RWPE1 (cell line): ENCODE measurements around the gene DNAJC22.

Experiments
- CTCF ChIA-PET: fragments of 350-600 bp; sonication (Branson Sonifier 250); formaldehyde crosslinking; extraction: SDS; loops from one replicate; lab custom pipeline; 2021; lab: Yijun Ruan, JAX
- POLR2A ChIA-PET: fragments of 400-600 bp; formaldehyde crosslinking; extraction: SDS; loops from one replicate; lab custom pipeline; 2020; ENCODE audit warnings: antibody characterized with exemption; ENCODE audit not compliant: low non-redundant PET; lab: Yijun Ruan, JAX
- DNase-seq: peaks from one replicate; pipeline ENCODE4 v3.0.0; 2012; ENCODE audit warnings: low spot score
- H3K27ac ChIP-seq: fragments of 450-650 bp; 2 replicates; pipeline ENCODE4 v1.5.1; 2017
- TF ChIP-seq, protein P1 (sequence below): fragments of 450-650 bp; conservative IDR thresholded peaks from 2 replicates; pipeline ENCODE4 v1.5.1; 2017; ENCODE audit warnings: low read depth, mild to moderate bottlenecking

The DNAJC22 gene

DNA sequence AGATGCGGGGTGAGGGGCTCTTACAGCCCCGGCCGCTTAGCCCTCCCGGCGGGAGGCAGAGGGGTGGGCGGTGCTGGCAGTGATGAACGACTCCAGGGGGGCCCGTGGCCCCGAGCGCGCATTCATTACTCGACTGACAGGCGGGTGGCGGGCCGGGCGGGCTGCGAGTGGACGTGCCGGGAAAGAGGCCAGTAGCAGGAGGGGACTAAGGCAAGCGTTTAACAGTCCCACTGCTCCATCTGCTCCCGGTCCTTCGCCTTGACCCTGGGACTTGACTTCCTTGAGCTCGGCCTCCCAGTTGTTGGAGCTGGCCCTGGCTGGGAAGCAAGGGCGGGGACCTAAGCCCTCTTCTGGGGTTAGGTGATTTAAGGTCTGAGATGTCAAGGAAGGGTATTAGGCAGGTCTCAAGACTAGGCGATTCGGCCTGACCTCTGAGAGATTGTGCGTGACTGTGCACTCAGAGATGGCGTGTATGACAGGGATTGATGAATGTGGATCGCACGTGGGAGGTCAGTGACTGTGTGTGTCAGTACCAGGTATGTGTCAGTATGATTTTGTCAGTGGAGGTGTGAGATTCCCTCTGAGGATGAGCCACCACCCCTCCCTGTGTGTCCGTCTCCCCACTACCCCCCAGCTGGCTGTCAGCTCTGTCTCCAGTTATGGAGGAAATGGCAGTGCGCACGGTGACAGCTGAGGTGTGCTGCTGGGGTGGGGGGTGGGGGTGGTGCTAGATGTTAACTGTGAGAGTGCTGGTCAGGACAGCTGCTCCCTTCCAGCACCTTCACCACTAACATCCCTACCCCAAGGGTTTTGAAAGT lies 3.6 kb upstream of the DNAJC22 start:
- no peak for DNase-seq
- ChIA-PET CTCF (interaction anchor here (0.6 to 2.7 kb wide), 10 partner anchors 9 to 170 kb away, joined by 3 to 30 read pairs (median 6); no protein-coding TSS in a partner anchor), POLR2A (no interaction called here)
- no peak overlapping the region for H3K27ac ChIP-seq
- TF ChIP-seq, protein P1, sequence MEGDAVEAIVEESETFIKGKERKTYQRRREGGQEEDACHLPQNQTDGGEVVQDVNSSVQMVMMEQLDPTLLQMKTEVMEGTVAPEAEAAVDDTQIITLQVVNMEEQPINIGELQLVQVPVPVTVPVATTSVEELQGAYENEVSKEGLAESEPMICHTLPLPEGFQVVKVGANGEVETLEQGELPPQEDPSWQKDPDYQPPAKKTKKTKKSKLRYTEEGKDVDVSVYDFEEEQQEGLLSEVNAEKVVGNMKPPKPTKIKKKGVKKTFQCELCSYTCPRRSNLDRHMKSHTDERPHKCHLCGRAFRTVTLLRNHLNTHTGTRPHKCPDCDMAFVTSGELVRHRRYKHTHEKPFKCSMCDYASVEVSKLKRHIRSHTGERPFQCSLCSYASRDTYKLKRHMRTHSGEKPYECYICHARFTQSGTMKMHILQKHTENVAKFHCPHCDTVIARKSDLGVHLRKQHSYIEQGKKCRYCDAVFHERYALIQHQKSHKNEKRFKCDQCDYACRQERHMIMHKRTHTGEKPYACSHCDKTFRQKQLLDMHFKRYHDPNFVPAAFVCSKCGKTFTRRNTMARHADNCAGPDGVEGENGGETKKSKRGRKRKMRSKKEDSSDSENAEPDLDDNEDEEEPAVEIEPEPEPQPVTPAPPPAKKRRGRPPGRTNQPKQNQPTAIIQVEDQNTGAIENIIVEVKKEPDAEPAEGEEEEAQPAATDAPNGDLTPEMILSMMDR, result no peak

DNA sequence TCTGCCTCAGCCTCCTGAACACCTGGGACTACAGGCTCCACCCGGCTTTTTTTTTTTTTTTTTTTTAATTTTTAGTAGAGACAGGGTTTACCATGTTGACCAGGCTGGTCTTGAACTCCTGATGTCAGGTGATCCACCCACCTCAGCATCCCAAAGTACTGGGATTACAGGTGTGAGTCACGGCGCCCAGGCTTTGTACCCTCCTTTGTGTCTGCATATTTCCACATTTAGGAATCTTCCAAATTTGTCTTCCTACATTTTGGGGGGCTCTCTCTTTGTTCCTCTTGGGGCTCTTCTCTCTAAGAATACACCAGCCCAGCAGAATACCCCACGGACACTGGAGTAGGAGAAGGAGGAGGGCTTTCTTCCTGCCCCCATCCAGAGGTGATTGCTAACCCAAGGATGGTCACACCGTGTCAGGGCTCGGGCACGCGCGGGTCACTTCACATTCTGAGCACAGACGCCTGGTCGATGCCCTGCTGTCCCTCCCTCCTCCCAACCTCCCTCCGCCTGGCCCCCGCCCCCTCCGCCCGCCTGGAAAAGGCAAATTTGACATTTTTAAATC lies 2.1 kb upstream of the DNAJC22 start:
- DNase-seq, result no peak
- ChIA-PET POLR2A (no interaction called here), CTCF (interaction anchor here (0.5 kb wide), 1 partner anchor 211 kb away, joined by 3 read pairs; no protein-coding TSS in a partner anchor)
- TF ChIP-seq, protein P1, result no peak
- no peak overlapping the region for H3K27ac ChIP-seq

DNA sequence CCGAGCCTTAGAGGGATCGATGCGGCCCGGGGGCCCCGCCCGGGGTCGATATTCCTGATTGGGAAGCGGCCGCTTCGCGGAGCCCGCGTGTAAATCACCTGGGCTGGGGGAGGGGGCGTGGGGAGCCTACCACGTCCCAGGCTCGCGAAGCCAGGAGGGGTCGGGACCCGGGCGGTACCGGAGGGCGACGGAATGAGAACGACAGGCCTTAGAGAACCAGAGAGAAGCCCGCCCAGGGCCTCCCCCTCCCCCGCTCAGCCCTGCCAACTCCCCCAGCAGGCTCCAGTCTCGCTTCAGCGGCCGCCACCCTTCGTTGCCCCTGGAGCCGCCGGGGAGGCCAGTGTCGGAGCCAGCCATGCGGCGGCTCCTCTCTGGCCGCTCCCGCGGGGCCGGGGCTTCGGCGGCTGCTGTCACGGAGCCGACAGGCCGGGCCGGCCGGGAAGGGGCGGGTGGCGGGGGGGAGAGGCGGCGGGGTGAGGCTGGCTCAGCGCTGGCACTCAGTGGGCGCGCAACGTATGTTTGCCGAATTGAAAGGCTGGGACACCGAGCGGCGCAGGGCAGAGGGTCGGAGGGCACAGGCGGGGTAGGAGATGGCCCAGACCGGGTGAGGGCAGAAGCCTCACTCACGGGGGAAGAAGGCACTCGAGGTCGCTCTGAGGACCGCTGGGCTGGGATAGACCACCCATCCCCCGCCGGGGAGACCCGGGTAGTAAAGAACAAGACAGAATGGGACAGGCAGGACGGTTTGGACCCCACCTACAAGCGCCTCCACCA lies 1.4 kb upstream of the DNAJC22 start:
- CTCF ChIA-PET, result interaction anchor here (0.6 to 3.2 kb wide), 2 partner anchors 13 to 266 kb away, joined by 8 to 31 read pairs; no protein-coding TSS in a partner anchor
- TF ChIP-seq, protein P1, result no peak
- POLR2A ChIA-PET, result no interaction called here
- no peak overlapping the region for H3K27ac ChIP-seq
- no peak for DNase-seq

DNA sequence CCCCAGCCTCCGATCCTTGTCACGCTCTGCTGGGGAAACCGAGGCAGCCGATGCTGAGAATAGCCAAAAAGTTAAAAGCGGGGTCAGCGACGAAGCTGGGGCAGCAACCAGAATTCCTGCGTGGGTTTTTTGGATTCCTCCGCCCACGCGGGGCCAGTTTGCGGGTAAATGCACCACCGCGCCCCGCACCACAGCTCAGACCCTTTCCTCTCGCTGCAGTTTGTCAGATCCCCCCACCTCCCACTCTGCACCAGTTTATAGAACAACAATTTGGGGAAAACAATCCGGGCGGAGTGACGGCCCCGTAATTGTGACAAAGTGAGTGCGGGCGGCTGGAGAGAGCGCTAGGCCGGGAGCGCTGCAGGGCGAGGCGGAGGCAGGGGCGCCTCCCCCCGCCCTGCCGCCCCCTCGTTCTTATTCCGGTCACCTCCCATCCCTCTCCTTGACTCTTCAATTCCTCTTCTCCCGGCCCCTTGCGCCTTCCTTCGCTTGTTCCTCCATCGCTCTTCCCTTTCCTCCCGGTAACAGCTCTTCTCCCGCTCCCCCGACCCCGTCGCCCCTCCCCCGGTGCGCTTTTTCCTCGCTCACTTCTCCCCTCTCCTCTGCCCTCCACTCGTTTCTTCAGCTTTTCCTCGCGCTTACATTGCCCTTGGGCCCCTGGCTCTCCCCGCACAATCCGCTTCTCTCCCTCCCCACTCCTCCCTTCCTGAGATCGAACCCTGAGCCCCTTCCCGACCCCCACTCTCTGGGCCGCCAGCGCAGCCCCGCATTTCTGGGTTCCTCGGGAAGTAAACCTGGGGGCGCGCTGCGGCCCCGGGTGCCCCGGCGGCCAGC lies 646 bp upstream of the DNAJC22 start:
- ChIA-PET POLR2A (interaction anchor here (0.6 kb wide), 1 partner anchor 168 kb away, joined by 3 read pairs; no protein-coding TSS in a partner anchor), CTCF (interaction anchor here (0.6 to 3.7 kb wide), 11 partner anchors 8 to 902 kb away, joined by 3 to 31 read pairs (median 4); partner anchors contain the start of gene C1QL4)
- no peak overlapping the region for H3K27ac ChIP-seq
- TF ChIP-seq, protein P1, result no peak
- DNase-seq, result no peak

DNA sequence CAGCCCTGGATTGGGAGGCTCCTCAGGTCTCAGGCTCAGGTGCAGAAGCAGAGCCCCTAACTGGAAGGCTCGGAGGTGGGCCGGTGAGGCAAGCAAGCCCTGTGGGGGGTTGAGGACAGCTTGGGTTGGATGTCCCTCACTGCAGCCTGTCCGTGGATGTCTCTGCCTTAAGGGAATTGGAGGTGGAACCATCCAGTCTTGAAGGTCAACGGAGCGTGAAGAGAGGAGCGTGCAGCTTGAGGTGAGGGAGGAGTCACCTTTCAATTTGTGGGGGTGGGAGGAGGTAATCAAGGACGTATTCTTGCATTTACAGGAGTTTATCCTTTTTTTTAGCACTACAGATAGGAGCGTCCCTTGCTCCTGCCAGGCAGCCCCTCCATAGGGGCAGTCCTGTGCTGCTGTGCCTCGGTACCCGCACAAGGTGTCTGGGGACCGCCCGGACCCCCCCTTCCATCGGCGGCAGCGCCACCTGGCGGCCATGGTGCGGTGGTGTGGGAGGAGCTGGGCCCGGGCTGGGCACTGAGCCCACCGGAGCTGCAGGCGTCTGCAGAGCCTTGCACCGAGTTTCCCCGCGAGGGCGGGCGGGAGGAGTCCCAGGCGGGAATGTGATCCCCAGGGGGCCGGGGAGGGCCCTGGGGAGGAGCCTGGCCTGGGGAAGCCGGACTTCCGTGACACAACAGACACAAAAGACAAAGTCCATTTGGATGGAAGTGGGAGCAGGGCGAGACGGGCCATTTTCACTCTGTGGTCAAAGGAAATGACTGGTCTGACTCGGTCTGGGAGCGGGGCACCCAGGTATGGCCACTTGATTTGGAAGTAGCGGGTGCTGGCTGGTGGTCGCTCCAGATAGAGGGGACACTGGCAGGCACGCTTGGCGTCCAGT lies 864 bp downstream of the DNAJC22 start:
- peak; percentile 84 for DNase-seq
- TF ChIP-seq, protein P1, result peak; percentile 96
- no peak overlapping the region; the same call in 1 of the 2 replicates for H3K27ac ChIP-seq
- POLR2A ChIA-PET, result no interaction called here
- CTCF ChIA-PET, result interaction anchor here (0.5 to 3.7 kb wide), 32 partner anchors 8 to 351 kb away, joined by 3 to 31 read pairs (median 4); partner anchors contain the start of genes C1QL4 and PRPH
